Retinal pigment epithelial cell (primary cell): Measurements from ENCODE around the gene MACROD1.

Source experiments
- DNase-seq: peaks from one replicate; pipeline ENCODE4 v3.0.0-alpha.2; 2010; ENCODE audit warnings: low read depth
- H3K4me3 ChIP-seq: 2 replicates; pipeline ENCODE4 v1.5.1; 2011; ENCODE audit warnings: mild to moderate bottlenecking, low read length, control low read depth, moderate library complexity
- TF ChIP-seq, protein P1 (sequence below): conservative IDR thresholded peaks from 2 replicates; pipeline ENCODE4 v1.5.1; 2011; ENCODE audit warnings: low read depth, low read length, control low read depth, inconsistent platforms

MACROD1 gene

DNA sequence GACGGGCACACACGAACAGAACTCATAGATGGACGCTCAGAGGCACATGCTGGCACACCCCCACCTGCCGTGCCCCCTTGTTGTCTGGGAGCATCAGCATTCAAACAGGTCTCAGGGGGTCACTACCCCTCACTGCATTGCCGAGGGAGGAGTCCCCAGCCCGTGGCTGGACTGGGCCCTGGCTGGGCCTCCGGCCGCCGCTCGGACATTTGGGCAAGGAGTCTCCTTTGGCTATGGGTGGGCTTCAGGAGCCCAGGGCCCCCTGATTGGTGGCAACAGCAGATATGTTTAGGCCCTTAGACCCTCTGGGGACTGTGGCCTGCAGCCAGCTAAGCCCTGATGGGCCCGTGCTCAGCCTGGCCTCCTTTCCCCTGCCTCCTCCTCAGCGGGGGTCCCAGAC lies 88.3 kb downstream of the MACROD1 start:
- no peak overlapping the region for H3K4me3 ChIP-seq
- TF ChIP-seq, protein P1, sequence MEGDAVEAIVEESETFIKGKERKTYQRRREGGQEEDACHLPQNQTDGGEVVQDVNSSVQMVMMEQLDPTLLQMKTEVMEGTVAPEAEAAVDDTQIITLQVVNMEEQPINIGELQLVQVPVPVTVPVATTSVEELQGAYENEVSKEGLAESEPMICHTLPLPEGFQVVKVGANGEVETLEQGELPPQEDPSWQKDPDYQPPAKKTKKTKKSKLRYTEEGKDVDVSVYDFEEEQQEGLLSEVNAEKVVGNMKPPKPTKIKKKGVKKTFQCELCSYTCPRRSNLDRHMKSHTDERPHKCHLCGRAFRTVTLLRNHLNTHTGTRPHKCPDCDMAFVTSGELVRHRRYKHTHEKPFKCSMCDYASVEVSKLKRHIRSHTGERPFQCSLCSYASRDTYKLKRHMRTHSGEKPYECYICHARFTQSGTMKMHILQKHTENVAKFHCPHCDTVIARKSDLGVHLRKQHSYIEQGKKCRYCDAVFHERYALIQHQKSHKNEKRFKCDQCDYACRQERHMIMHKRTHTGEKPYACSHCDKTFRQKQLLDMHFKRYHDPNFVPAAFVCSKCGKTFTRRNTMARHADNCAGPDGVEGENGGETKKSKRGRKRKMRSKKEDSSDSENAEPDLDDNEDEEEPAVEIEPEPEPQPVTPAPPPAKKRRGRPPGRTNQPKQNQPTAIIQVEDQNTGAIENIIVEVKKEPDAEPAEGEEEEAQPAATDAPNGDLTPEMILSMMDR = no peak
- DNase-seq = no peak

DNA sequence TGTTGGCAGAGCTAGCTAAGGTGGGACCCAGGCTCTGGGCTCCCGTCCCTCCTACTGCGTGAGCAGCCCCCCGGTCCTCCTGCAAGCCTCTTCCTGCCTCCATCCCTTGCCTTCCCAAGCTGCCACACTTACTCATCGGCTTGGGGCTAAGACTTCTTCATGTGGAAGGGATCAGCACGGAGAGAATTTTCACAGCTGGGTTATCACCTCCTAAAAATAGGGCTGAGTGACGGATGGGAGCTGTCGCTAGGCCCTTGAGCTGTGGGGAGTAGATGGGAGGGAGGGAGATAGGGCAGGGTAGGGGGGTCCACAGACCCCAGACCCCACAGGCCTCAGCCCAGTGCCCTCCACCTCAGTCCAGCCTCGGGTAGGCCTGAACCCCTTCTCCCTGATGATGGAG lies 89.2 kb downstream of the MACROD1 start:
- no peak overlapping the region for H3K4me3 ChIP-seq
- TF ChIP-seq, protein P1 = no peak
- no peak for DNase-seq

DNA sequence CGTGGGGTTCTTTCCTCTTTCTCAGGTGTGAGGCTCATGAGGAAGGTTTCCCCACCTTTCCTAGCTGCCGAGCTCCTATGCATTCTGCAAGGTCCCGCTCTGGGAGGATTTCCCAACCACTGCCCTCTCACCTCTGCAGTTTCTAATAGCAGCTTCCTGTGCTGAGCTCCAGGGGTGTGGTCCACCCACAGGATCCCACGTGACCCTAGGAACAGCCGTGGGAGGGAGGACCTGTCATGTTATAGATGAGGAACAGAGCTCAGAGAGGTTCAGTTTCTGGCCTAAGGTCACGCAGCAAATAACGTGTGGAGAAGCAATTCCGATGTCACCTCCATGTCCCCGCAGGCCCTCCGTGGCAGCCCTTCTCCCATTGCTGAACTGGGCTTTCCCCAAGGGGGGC lies 91.7 kb downstream of the MACROD1 start:
- no peak overlapping the region for H3K4me3 ChIP-seq
- TF ChIP-seq, protein P1 = no peak
- no peak for DNase-seq

DNA sequence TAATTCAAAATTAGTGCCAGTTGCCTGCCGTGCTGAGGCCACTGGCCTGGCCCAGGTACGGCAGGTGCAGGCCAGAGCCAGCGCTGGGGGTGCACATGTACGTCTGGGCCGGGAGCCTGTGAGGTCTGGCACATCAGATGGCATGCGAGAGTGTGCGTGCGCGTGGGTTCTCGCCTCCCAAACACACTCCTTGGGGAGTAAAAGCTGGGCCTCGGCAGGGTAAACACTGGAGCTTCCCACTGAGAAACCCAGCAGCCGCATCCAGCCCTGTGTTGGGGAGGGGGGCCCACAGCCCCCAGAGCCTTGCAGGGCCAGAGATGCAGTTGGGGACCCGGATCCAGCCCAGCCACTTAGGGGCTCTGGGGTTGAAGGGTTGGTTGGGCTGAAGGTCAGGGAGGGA lies 92.4 kb downstream of the MACROD1 start:
- H3K4me3 ChIP-seq = no peak overlapping the region
- no peak for DNase-seq
- TF ChIP-seq, protein P1 = no peak

DNA sequence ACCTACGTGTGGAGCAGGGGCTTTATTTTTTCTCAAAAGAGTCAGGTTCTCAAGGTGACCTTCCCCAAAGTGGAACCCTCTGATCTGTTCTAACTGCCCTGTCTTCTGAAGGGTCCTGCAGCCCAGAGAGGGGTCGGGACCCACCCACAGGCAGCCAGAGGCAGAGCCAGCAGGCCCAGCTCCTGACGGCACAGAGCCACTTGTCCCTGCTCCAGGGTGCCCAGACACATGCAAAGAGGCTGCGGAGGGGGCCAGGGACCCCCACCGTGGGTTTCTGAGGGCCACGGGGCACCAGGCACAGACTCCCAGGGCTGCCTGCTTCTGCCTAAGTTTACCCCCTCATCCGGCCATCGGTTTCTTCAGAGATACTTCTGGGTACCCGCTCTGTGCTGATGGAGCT lies 93.0 kb downstream of the MACROD1 start:
- no peak for DNase-seq
- H3K4me3 ChIP-seq = no peak overlapping the region
- TF ChIP-seq, protein P1 = no peak

DNA sequence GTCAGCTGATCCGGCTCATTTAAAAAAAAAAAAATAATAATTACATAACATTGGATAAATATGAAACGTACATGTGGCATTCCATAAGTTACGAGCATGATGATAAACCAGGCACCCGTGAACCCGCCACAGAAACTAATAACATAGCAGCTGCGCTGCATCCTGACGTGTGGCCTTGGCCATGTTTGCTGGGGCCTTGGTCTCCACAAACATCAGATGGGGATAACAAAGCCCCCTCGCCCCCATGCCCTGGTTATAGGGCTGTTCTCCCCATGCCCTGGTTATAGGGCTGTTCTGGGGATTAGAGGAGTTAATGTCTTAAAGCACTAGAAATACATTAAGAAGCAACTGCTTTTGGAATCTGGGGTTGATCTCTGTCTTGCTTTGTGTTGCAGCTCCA lies 93.5 kb downstream of the MACROD1 start:
- no peak overlapping the region for H3K4me3 ChIP-seq
- TF ChIP-seq, protein P1 = no peak

DNA sequence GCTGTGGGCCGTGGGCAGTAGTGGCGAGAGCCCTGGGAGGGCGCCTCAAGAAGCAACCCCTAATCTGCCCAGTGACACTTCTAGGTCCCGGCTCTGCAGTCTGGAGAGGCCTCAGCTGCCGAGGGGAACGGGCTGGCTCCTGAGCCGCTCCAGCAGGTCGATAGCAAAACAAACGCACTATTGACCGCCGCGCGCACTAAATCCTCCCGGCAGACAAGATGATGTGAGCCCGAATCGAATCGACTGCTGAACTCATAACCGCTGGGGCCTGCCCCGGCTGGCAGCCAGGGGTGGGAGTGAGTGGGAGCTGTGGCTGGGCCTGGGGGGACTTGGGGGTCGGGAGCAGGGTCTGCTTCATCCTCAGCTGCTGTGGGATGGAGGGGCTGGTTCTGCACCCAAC lies 94.1 kb downstream of the MACROD1 start:
- no peak for DNase-seq
- H3K4me3 ChIP-seq = no peak overlapping the region
- TF ChIP-seq, protein P1 = no peak

More for the DNA sequence above, 93.5 kb downstream of the MACROD1 start:
- no peak for DNase-seq
